ENCODE results near the gene GLB1L.

Gene GLB1L

GRCh38 chr2:219254590-219255201 is 9.5 kb upstream of the GLB1L start:
- no peak for TF ChIP-seq CTCF (IDR thresholded peaks at IDR 0.05; ENCODE audit: borderline replicate concordance, control extremely low read depth, extremely low read depth, insufficient read depth, missing control alignments)
- DNase-seq (ENCODE audit: low spot score), result peak; percentile 56
- in situ Hi-C loops (cut with MboI; ENCODE audit: low sequenced_read_pairs, unreplicated experiment), result no loop called here

GRCh38 chr2:219253753-219254589 is 8.7 kb upstream of the GLB1L start, which contains the start of gene TUBA4A:
Gene TUBA4A (minus strand): TSS chr2:219253918. CDS start chr2:219253858, 60 bp downstream.
- DNase-seq (ENCODE audit: low spot score), result peak; percentile 99
- in situ Hi-C loops (cut with MboI; ENCODE audit: low sequenced_read_pairs, unreplicated experiment), result no loop called here
- TF ChIP-seq CTCF (IDR thresholded peaks at IDR 0.05; ENCODE audit: borderline replicate concordance, control extremely low read depth, extremely low read depth, insufficient read depth, missing control alignments), result no peak

GRCh38 chr2:219252900-219253752 is 7.9 kb upstream of the GLB1L start, which contains the start of gene TUBA4B:
Gene TUBA4B (plus strand): TSS chr2:219253243. CDS start chr2:219253408, 165 bp downstream.
- TF ChIP-seq CTCF (IDR thresholded peaks at IDR 0.05; ENCODE audit: borderline replicate concordance, control extremely low read depth, extremely low read depth, insufficient read depth, missing control alignments), result no peak
- DNase-seq (ENCODE audit: low spot score), result peak; percentile 62
- in situ Hi-C loops (cut with MboI; ENCODE audit: low sequenced_read_pairs, unreplicated experiment), result no loop called here

GRCh38 chr2:219252570-219252899 is 7.3 kb upstream of the GLB1L start:
- in situ Hi-C loops (cut with MboI; ENCODE audit: low sequenced_read_pairs, unreplicated experiment), result no loop called here
- no peak for DNase-seq (ENCODE audit: low spot score)
- no peak for TF ChIP-seq CTCF (IDR thresholded peaks at IDR 0.05; ENCODE audit: borderline replicate concordance, control extremely low read depth, extremely low read depth, insufficient read depth, missing control alignments)

- DNase-seq (ENCODE audit: low spot score), result no peak
Observed at GRCh38 chr2:219252084-219252483, 6.8 kb upstream of the GLB1L start.

More at GRCh38 chr2:219252084-219252483, 6.8 kb upstream of the GLB1L start:
- in situ Hi-C loops (cut with MboI; ENCODE audit: low sequenced_read_pairs, unreplicated experiment), result no loop called here
- no peak for TF ChIP-seq CTCF (IDR thresholded peaks at IDR 0.05; ENCODE audit: borderline replicate concordance, control extremely low read depth, extremely low read depth, insufficient read depth, missing control alignments)
